GM13976 (cell line): ENCODE results near the gene ATP1A2.

ENCODE experiments used
- DNase-seq: peaks from one replicate; pipeline ENCODE4 v3.0.0; 2012; ENCODE audit warnings: low spot score
- in situ Hi-C: fragments of 300-500 bp; cut with MboI; formaldehyde crosslinking; loops from one replicate; pipeline ENCODE4 v1.12.0; 2022; ENCODE audit warnings: low sequenced_read_pairs, mixed read lengths, inconsistent platforms; ENCODE audit not compliant: unreplicated experiment
- TF ChIP-seq, protein P1 (sequence below): IDR thresholded peaks from 2 replicates; pipeline ENCODE4 v1.5.1; 2012; ENCODE audit warnings: borderline replicate concordance, mild to moderate bottlenecking; ENCODE audit not compliant: insufficient read depth; ENCODE audit errors: extremely low read depth, missing control alignments, control extremely low read depth

The ATP1A2 gene

DNA sequence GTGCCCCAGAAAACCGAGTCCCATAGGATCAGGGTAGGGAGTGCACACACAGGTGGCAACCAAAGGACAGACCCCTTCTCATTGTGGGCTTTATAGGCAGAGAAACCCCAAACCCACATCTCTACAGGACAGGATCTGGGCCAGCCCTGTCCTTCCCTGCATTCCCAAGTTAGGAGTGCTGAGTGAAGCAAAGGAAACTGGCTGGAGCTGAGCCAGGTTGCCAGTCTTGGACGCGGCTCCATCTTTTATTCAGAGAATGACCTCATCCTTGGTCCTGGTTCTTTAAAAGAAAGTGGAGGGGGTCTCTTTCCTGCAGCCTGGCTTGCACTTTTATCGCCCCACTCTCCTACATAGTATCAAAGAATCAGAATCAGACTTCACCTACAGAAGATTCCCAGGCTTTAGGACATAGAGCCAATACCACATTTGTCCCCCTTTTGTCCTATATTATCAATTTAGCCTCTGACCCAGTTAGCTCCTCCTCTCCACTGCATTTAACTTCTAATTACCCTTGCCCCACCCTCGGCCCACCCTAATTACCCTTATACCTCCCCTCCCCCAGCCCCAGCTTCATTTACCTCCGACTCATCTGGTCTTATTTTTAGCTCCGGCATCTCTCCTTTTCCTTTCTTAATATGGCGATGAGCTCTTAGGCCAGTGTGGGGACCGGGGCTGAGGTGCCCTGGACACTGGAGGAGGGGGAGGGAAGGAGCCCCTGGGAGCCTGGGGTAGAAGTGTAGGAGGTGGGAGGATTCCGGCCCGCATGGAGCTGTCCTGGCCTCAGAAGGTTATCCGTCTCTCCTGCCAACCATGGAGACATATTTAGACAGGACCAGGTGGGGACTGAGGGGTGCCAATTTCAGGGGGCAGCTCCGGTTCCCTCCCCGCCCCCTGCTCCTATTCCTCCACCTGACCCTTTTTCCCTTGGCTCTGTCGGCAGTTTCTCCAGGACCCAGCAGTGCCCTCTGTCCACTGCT lies 74.4 kb downstream of the ATP1A2 start, which contains the start of gene CASQ1:
Gene CASQ1 (plus strand): TSS at position 927 of the 977 bp plus-strand sequence. CDS start 177 bp downstream, outside the sequence.
- TF ChIP-seq, protein P1, sequence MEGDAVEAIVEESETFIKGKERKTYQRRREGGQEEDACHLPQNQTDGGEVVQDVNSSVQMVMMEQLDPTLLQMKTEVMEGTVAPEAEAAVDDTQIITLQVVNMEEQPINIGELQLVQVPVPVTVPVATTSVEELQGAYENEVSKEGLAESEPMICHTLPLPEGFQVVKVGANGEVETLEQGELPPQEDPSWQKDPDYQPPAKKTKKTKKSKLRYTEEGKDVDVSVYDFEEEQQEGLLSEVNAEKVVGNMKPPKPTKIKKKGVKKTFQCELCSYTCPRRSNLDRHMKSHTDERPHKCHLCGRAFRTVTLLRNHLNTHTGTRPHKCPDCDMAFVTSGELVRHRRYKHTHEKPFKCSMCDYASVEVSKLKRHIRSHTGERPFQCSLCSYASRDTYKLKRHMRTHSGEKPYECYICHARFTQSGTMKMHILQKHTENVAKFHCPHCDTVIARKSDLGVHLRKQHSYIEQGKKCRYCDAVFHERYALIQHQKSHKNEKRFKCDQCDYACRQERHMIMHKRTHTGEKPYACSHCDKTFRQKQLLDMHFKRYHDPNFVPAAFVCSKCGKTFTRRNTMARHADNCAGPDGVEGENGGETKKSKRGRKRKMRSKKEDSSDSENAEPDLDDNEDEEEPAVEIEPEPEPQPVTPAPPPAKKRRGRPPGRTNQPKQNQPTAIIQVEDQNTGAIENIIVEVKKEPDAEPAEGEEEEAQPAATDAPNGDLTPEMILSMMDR, result no peak
- no peak for DNase-seq
- in situ Hi-C loops, result loop anchor here (10.0 kb wide), 1 partner anchor 185 kb away; no protein-coding TSS in a partner anchor

DNA sequence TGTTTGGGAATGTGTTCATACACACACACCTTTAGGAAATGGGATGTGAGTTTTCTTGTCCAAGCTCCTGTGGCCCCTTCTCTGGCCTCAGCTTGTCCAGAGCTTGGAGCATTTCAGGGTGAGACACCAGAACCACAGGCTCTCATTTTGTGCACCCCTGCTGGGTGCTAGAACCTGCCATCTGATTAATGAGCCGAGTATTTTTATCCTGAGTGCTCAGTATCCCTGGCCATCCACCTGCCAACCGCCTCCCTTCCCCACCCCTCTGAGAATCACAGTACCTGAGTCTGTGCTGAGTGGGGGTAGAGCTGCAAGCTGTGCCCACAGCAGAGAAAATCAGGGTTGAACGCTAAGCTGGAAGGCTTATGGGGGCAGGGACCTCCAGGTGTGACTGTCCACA lies 76.2 kb downstream of the ATP1A2 start:
- no peak for DNase-seq
- TF ChIP-seq, protein P1, result no peak
- in situ Hi-C loops, result loop anchor here (10.0 kb wide), 1 partner anchor 183 kb away; no protein-coding TSS in a partner anchor

DNA sequence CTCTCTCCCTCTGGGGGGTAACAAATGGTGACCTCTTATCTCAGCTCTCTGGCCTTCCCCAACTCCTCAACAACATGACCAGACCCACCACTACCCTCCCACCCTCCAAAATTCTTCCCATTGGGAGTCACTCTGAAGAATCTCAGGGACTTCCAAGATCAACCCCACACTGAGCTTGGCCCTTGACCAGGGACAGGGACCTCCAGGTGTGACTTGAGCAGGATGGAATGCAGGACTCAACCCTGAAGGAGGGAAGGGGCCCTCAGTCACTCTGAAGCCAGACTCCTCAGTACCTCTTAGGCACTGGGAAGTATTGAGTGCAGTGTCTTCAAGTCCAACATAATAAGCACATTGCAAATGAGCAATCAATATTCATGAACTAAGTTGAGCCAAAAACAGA lies 76.7 kb downstream of the ATP1A2 start:
- DNase-seq, result no peak
- TF ChIP-seq, protein P1, result no peak
- in situ Hi-C loops, result loop anchor here (10.0 kb wide), 1 partner anchor 183 kb away; no protein-coding TSS in a partner anchor
